HCT116 (cell line): ENCODE data around the gene FGG.

Source experiments
- ATF3 ChIP-seq: IDR thresholded peaks from 2 replicates; pipeline ENCODE4 v1.6.1; 2012
- CTCF ChIP-seq, 3 experiments: fragments of 200-600 bp in 1 of 3; sonication (generic) in 1 of 3; IDR thresholded peaks in 2 of 3; conservative IDR thresholded peaks in 1 of 3; 2 replicates each; pipeline ENCODE4 v1.5.1; 2012 to 2017; ENCODE audit warnings: low read depth in 2 of 3, low read length in 2 of 3, antibody characterized with exemption in 1 of 3, borderline replicate concordance in 1 of 3, control low read depth in 1 of 3, mild to moderate bottlenecking in 1 of 3, mixed read lengths in 1 of 3, mixed run types in 1 of 3, moderate library complexity in 1 of 3; ENCODE audit not compliant: insufficient read depth in 1 of 3
- MAX ChIP-seq: IDR thresholded peaks from 2 replicates; pipeline ENCODE4 v1.6.1; 2012
- POLR2A ChIP-seq: IDR thresholded peaks from 2 replicates; pipeline ENCODE4 v1.7.0; 2011; ENCODE audit warnings: borderline replicate concordance; ENCODE audit not compliant: insufficient read depth, insufficient read length; ENCODE audit errors: extremely low read depth
- POLR2AphosphoS5 ChIP-seq: IDR thresholded peaks from 2 replicates; pipeline ENCODE4 v1.6.1; 2011; ENCODE audit warnings: mild to moderate bottlenecking, low read depth, low read length, moderate library complexity
- YY1 ChIP-seq: IDR thresholded peaks from 2 replicates; pipeline ENCODE4 v1.6.1; 2011; ENCODE audit warnings: low read length, low read depth, moderate library complexity, mild to moderate bottlenecking; ENCODE audit not compliant: insufficient replicate concordance; ENCODE audit errors: extremely low read depth

- TF ChIP-seq CTCF (IDR thresholded peaks at IDR 0.05 in 2 of 3, conservative IDR thresholded peaks at IDR 0.05 in 1 of 3; ENCODE audit: borderline replicate concordance in 1 of 3, insufficient read depth in 1 of 3, low read depth in 2 of 3, low read length in 2 of 3) (no peak), POLR2A (no peak), YY1 (no peak), ATF3 (no peak), POLR2AphosphoS5 (no peak), MAX (no peak)
Measured at GRCh38 chr4:154579927-154580326, 32.5 kb downstream of the FGG start.
